Panc1 (cell line): Measurements from ENCODE around the gene GPR153. TPM values are rescaled to one million over a fixed set of nuclear protein-coding genes. Genes with fewer than 3 reads are reported as not detected.

Source experiments
- ATAC-seq: fragments of 200-7000 bp; cut with Tn5 transposase; 2 replicates; pipeline ENCODE4 v1.9.1; 2020; ENCODE audit warnings: mild to moderate bottlenecking, moderate library complexity
- BruUV-seq: library from RNA; stranded (reverse); fragments of 400-500 nt; replicated peaks from 2 replicates; lab custom pipeline; 2021; lab: Mats Ljungman, UMichigan
- CTCF ChIA-PET: fragments of 300-600 bp; sonication (Branson Sonifier 250); formaldehyde crosslinking; loops from one replicate; lab custom pipeline; 2022; ENCODE audit warnings: antibody characterized with exemption; lab: Charles Lee
- POLR2A ChIA-PET: fragments of 300-600 bp; sonication (Branson Sonifier 250); formaldehyde crosslinking; loops from one replicate; lab custom pipeline; 2022; ENCODE audit warnings: antibody characterized with exemption; lab: Charles Lee
- DNase-seq: peaks from one replicate; pipeline ENCODE4 v3.0.0-alpha.2; 2010; ENCODE audit warnings: low read depth, low spot score
- H3K27ac ChIP-seq: 2 replicates; pipeline ENCODE4 v1.5.1; 2011; ENCODE audit warnings: mild to moderate bottlenecking, low read length, inconsistent platforms
- H3K27me3 ChIP-seq: fragments of 200-500 bp; sonication (Bioruptor generic); 2 replicates; pipeline ENCODE4 v1.6.0; 2014; ENCODE audit warnings: low read length, inconsistent platforms; ENCODE audit not compliant: control insufficient read depth, insufficient read depth
- H3K36me3 ChIP-seq: fragments of 200-500 bp; sonication (Bioruptor generic); 2 replicates; pipeline ENCODE4 v1.5.1; 2014; ENCODE audit warnings: inconsistent platforms, mild to moderate bottlenecking, low read length, moderate library complexity; ENCODE audit not compliant: control insufficient read depth, insufficient read depth
- H3K4me1 ChIP-seq: 2 replicates; pipeline ENCODE4 v1.5.1; 2011; ENCODE audit warnings: inconsistent platforms, mild to moderate bottlenecking, low read length, moderate library complexity; ENCODE audit not compliant: control insufficient read depth, insufficient read depth
- H3K4me3 ChIP-seq, 2 experiments: 2 replicates each; pipeline ENCODE4 v1.5.1; 2011 to 2012; ENCODE audit warnings: low read depth in 2 of 2, low read length in 2 of 2, mild to moderate bottlenecking in 2 of 2, inconsistent platforms in 1 of 2, moderate library complexity in 1 of 2
- H3K9me3 ChIP-seq: fragments of 200-500 bp; sonication (Bioruptor generic); 2 replicates; pipeline ENCODE4 v1.5.1; 2014; ENCODE audit warnings: low read depth, mild to moderate bottlenecking, inconsistent platforms, low read length, moderate library complexity; ENCODE audit not compliant: control insufficient read depth, insufficient read depth
- POLR2AphosphoS5 ChIP-seq: IDR thresholded peaks from 2 replicates; pipeline ENCODE4 v1.6.1; 2012; ENCODE audit warnings: mild to moderate bottlenecking, low read depth, low read length, moderate library complexity
- REST ChIP-seq, 2 experiments: IDR thresholded peaks; 2 replicates each; pipeline ENCODE4 v1.6.1; 2011 to 2012; ENCODE audit warnings: low read depth in 2 of 2, control low read depth in 1 of 2, low read length in 1 of 2, mild to moderate bottlenecking in 1 of 2, moderate library complexity in 1 of 2; ENCODE audit not compliant: insufficient read depth in 1 of 2
- SIN3A ChIP-seq: IDR thresholded peaks from 2 replicates; pipeline ENCODE4 v1.6.1; 2012; ENCODE audit warnings: low read depth, mild to moderate bottlenecking, low read length, moderate library complexity, borderline replicate concordance; ENCODE audit not compliant: insufficient read depth
- TCF7L2 ChIP-seq: IDR thresholded peaks from 2 replicates; pipeline ENCODE4 v1.6.1; 2011; ENCODE audit warnings: mild to moderate bottlenecking, low read depth, low read length, inconsistent platforms
- in situ Hi-C: cut with HindIII; loops from 2 replicates; pipeline ENCODE4 v1.10.0; 2016; ENCODE audit warnings: low sequenced_read_pairs, low pct_unique_long_range_greater_than_20kb
- intact Hi-C: fragments of 100-400 bp; cut with micrococcal nuclease; formaldehyde crosslinking; loops from one replicate; pipeline ENCODE4 v1.10.0; 2022; ENCODE audit not compliant: unreplicated experiment
- total RNA-seq: library from RNA; stranded (reverse); gene quantifications from one replicate; pipeline ENCODE4 v1.2.1, GENCODE V29; 2021; ENCODE audit not compliant: unreplicated experiment
- TF ChIP-seq, protein P1 (sequence below): fragments of 450-650 bp; IDR thresholded peaks from 2 replicates; pipeline ENCODE4 v1.5.1; 2017; ENCODE audit warnings: mild to moderate bottlenecking

The GPR153 gene
- total RNA-seq, 1 experiment from 2014 or later: 5.5 TPM

GRCh38 chr1:6302568-6302967 lies 41.7 kb upstream of the GPR153 start:
- H3K9me3 ChIP-seq: no peaks in the 10 kb centered on the region
- TSS peak; percentile 53 for BruUV-seq
- H3K27ac ChIP-seq: no peak overlapping the region
- no peaks in the 10 kb centered on the region for H3K4me1 ChIP-seq
- H3K4me3 ChIP-seq: no peak overlapping the region
- DNase-seq (no peak), ATAC-seq (no peak)
- ChIA-PET POLR2A (no interaction called here), CTCF (no interaction called here)
- intact Hi-C loops: no loop called here
- TF ChIP-seq TCF7L2 (no peak), SIN3A (no peak), REST (IDR thresholded peaks at IDR 0.05; ENCODE audit: insufficient read depth in 1 of 2, low read depth in 2 of 2, low read length in 1 of 2) (no peak), POLR2AphosphoS5 (no peak)
- TF ChIP-seq, protein P1, sequence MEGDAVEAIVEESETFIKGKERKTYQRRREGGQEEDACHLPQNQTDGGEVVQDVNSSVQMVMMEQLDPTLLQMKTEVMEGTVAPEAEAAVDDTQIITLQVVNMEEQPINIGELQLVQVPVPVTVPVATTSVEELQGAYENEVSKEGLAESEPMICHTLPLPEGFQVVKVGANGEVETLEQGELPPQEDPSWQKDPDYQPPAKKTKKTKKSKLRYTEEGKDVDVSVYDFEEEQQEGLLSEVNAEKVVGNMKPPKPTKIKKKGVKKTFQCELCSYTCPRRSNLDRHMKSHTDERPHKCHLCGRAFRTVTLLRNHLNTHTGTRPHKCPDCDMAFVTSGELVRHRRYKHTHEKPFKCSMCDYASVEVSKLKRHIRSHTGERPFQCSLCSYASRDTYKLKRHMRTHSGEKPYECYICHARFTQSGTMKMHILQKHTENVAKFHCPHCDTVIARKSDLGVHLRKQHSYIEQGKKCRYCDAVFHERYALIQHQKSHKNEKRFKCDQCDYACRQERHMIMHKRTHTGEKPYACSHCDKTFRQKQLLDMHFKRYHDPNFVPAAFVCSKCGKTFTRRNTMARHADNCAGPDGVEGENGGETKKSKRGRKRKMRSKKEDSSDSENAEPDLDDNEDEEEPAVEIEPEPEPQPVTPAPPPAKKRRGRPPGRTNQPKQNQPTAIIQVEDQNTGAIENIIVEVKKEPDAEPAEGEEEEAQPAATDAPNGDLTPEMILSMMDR: no peak
- in situ Hi-C loops: no loop called here
- H3K36me3 ChIP-seq: no peaks in the 10 kb centered on the region
- H3K27me3 ChIP-seq: no peaks in the 10 kb centered on the region

- ChIA-PET POLR2A (no interaction called here), CTCF (no interaction called here)
- in situ Hi-C loops (no loop called here), intact Hi-C loops (no loop called here)
- Histone ChIP-seq H3K4me3 (no peak overlapping the region), H3K27me3 (no peaks in the 10 kb centered on the region), H3K27ac (no peak overlapping the region), H3K9me3 (no peaks in the 10 kb centered on the region), H3K4me1 (no peaks in the 10 kb centered on the region), H3K36me3 (no peaks in the 10 kb centered on the region)
- BruUV-seq: no TSS peak
- ATAC-seq (no peak), DNase-seq (no peak)
- TF ChIP-seq, protein P1: no peak
- TF ChIP-seq REST (IDR thresholded peaks at IDR 0.05; ENCODE audit: insufficient read depth in 1 of 2, low read depth in 2 of 2, low read length in 1 of 2) (no peak), TCF7L2 (no peak), SIN3A (no peak), POLR2AphosphoS5 (no peak)
These were observed 40.6 kb upstream of the GPR153 start for GRCh38 chr1:6301526-6301925.
